Stomach (tissue), 4 donors: ENCODE data around the gene RAD23A.

Experiments used
- CTCF ChIP-seq, 7 experiments: fragments of 450-650 bp in 4 of 7; fragments of 200-600 bp in 3 of 7; sonication (generic) in 3 of 7; IDR thresholded peaks; one replicate each; pipeline ENCODE4 v1.5.1; 2016 to 2019; ENCODE audit warnings: antibody characterized with exemption in 7 of 7, control low read depth in 2 of 7, mild to moderate bottlenecking in 1 of 7
- POLR2A ChIP-seq, 4 donors: fragments of 450-650 bp; IDR thresholded peaks; one replicate each; pipeline ENCODE4 v1.6.1; 2016; ENCODE audit warnings: antibody characterized with exemption in 4 of 4, control low read depth in 2 of 4, mild to moderate bottlenecking in 1 of 4, moderate library complexity in 1 of 4
- POLR2AphosphoS5 ChIP-seq, 3 donors: sonication (generic); formaldehyde crosslinking; IDR thresholded peaks; one replicate each; pipeline ENCODE4 v1.6.1; 2016; ENCODE audit warnings: antibody characterized with exemption in 3 of 3

GRCh38 chr19:12997967-12998940, 52.6 kb downstream of the RAD23A start:
- TF ChIP-seq POLR2A (IDR thresholded peaks at IDR 0.05) (no peak), CTCF (IDR thresholded peaks at IDR 0.05) (no peak), POLR2AphosphoS5 (IDR thresholded peaks at IDR 0.05) (no peak)
